ENCODE measurements around the gene TTC34. TPM values are rescaled to one million over a fixed set of nuclear protein-coding genes. Genes with fewer than 3 reads are reported as not detected.

The TTC34 gene
- total and polyA plus RNA-seq, 2 of the 4 experiments (the other 2 are of a cell fraction), result under 0.01 to 0.09 TPM

DNA sequence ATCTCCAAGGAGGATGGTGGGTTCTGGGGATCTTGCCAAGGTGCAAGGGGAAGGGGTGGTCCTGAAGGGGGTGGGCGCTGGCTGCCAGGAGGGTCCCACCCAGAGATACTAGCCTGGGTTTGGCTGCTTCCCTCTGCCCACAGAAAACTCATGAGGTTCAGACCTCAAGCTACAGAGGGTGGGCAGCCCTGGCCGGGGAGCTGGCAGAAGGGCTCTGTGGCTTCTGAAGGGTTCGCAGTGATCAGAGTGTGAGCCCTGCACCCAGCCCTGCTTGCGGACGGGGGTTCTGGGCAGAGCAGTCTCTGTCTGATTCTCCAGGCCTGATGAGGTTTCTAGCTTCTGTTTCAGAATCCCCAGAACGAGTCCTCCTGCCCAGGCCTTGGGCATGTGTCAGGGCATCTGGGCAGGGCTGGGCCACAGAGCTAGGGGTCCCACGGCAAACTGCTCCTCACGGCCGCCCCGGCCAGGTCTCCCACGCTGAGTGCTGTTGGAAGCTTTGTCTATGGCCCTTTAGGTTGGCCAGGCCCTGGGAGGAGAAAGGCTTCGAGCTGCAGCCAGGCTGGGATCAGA lies 168.0 kb downstream of the TTC34 start:
- in situ Hi-C loops (cut with MboI; ENCODE audit: low sequenced_read_pairs), result no loop called here
- Histone ChIP-seq H4K8ac (ENCODE audit: low read depth in 2 of 2, low read length in 2 of 2) (no peak overlapping the region), H2AK9ac (replicated peaks; ENCODE audit: low read depth, low read length, poor library complexity) (no peak overlapping the region), H3K23ac (ENCODE audit: low read depth, low read length) (no peak overlapping the region), H3K79me1 (ENCODE audit: low read depth in 1 of 2, low read length in 2 of 2) (no peaks in the 10 kb centered on the region), H2BK15ac (ENCODE audit: low read depth, low read length) (no peak overlapping the region), H2BK20ac (ENCODE audit: low read depth, low read length) (no peak overlapping the region), H2AK5ac (ENCODE audit: low read depth, low read length) (no peak overlapping the region), H3K27me3 (ENCODE audit: control insufficient read depth, insufficient read depth, low read length) (peaks cover 3% of the 10 kb centered on the region; the same call in 1 of the 2 replicates), H3K27ac (ENCODE audit: insufficient read depth, low read length) (no peak overlapping the region), H4K5ac (ENCODE audit: low read depth, low read length) (no peak overlapping the region), H3K4me1 (ENCODE audit: control insufficient read depth, insufficient read depth, low read length) (no peaks in the 10 kb centered on the region), H3K4me3 (ENCODE audit: insufficient read depth, low read depth, low read length) (no peak overlapping the region), H4K20me1 (ENCODE audit: insufficient read depth, low read length) (no peaks in the 10 kb centered on the region), H4K91ac (ENCODE audit: insufficient read depth, low read depth, low read length) (no peak overlapping the region), H3K4ac (ENCODE audit: low read depth, low read length) (no peak overlapping the region), H3K4me2 (ENCODE audit: low read depth, low read length) (no peak overlapping the region), H2AFZ (replicated peaks; ENCODE audit: low read length, poor library complexity) (no peak overlapping the region), H3K36me3 (ENCODE audit: control insufficient read depth, insufficient read depth, low read length) (no peaks in the 10 kb centered on the region), H3K9me1 (ENCODE audit: insufficient read depth, low read length) (no peaks in the 10 kb centered on the region), H3K9me3 (ENCODE audit: control insufficient read depth, insufficient read depth, low read length) (peaks cover 4% of the 10 kb centered on the region; the same call in 1 of the 2 replicates), H2BK120ac (ENCODE audit: low read depth, low read length) (no peak overlapping the region), H3K14ac (replicated peaks; ENCODE audit: low read depth, low read length) (no peak overlapping the region), H3K56ac (ENCODE audit: extremely low read depth, insufficient read depth, low read length) (no peak overlapping the region), H2BK5ac (ENCODE audit: low read depth, low read length, poor library complexity, severe bottlenecking) (no peak overlapping the region), H3K9ac (ENCODE audit: low read depth, low read length) (no peak overlapping the region), H3K18ac (ENCODE audit: low read depth, low read length) (no peak overlapping the region)
- intact Hi-C loops (cut with micrococcal nuclease), result no loop called here
- ChIA-PET CTCF (no interaction called here), POLR2A (ENCODE audit: unreplicated experiment) (no interaction called here)
- DNase-seq (no peak), ATAC-seq (ENCODE audit: low read depth) (no peak)
- BruUV-seq (replicated peaks), result no TSS peak
- 48% methylated on average over 5 of the region's 12 CpGs; no CpG with 5 or more reads in 1 of the 2 experiments for WGBS, 2 experiments (ENCODE audit: extremely low coverage in 2 of 2, insufficient read length in 1 of 2)
- dilution Hi-C loops (cut with HindIII; ENCODE audit: low sequenced_read_pairs, unreplicated experiment), result no loop called here
- TF ChIP-seq MAZ (IDR thresholded peaks at IDR 0.05; ENCODE audit: borderline replicate concordance, low read depth, low read length), result no peak
- no peak for TF ChIP-seq RAD21 (IDR thresholded peaks at IDR 0.05; ENCODE audit: low read length)
- no peak for TF ChIP-seq CTCF (conservative IDR thresholded peaks at IDR 0.05; ENCODE audit: low read depth, low read length)
- no peak for TF ChIP-seq NFE2L2 (IDR thresholded peaks at IDR 0.05; ENCODE audit: low read depth, low read length)
- TF ChIP-seq POLR2A (IDR thresholded peaks at IDR 0.05; ENCODE audit: low read depth, low read length), result no peak
- no peak for TF ChIP-seq MXI1 (IDR thresholded peaks at IDR 0.05; ENCODE audit: borderline replicate concordance, low read depth, low read length)
- TF ChIP-seq SMC3 (IDR thresholded peaks at IDR 0.05; ENCODE audit: low read depth, low read length), result no peak
- no peak for TF ChIP-seq BHLHE40 (IDR thresholded peaks at IDR 0.05; ENCODE audit: low read depth, low read length)
- no peak for TF ChIP-seq USF2 (IDR thresholded peaks at IDR 0.05; ENCODE audit: low read depth, low read length)
- no peak for TF ChIP-seq FOS (IDR thresholded peaks at IDR 0.05; ENCODE audit: low read depth, low read length)
- TF ChIP-seq CEBPB (IDR thresholded peaks at IDR 0.05; ENCODE audit: low read depth, low read length), result no peak
- no peak for TF ChIP-seq CHD1 (IDR thresholded peaks at IDR 0.05; ENCODE audit: low read depth, low read length)
- TF ChIP-seq ELK1 (IDR thresholded peaks at IDR 0.05; ENCODE audit: borderline replicate concordance, low read depth, low read length), result no peak
- no peak for TF ChIP-seq RFX5 (IDR thresholded peaks at IDR 0.05; ENCODE audit: low read depth, low read length)
- no peak for TF ChIP-seq MAFK (IDR thresholded peaks at IDR 0.05; ENCODE audit: low read depth, low read length)
- no peak for TF ChIP-seq RCOR1 (IDR thresholded peaks at IDR 0.05; ENCODE audit: insufficient replicate concordance, low read length)
